H54 (cell line): ENCODE results near the gene TRIP6.
"Not testable (repeated sequence)": the region's sequence is repeated elsewhere in the genome, so short reads cannot be mapped to it uniquely, and the experiment has no call there.

Experiments used
- DNase-seq: peaks from one replicate; pipeline ENCODE4 v3.0.0; 2011; ENCODE audit warnings: low spot score, mixed read lengths; ENCODE audit not compliant: insufficient read length
- FAIRE-seq: peaks from 3 replicates; lab custom pipeline; 2011; peaks lifted over from hg19 to GRCh38; lab: Jason Lieb, UNC
- POLR2A ChIP-seq: IDR thresholded peaks from 2 replicates; pipeline ENCODE4 v1.6.1; 2011; ENCODE audit warnings: low read depth, mild to moderate bottlenecking, low read length

TRIP6 gene

GRCh38 chr7:100911484-100911883 is 44.3 kb downstream of the TRIP6 start:
- TF ChIP-seq POLR2A, result no peak
- DNase-seq (no peak), FAIRE-seq (no peak)

DNA sequence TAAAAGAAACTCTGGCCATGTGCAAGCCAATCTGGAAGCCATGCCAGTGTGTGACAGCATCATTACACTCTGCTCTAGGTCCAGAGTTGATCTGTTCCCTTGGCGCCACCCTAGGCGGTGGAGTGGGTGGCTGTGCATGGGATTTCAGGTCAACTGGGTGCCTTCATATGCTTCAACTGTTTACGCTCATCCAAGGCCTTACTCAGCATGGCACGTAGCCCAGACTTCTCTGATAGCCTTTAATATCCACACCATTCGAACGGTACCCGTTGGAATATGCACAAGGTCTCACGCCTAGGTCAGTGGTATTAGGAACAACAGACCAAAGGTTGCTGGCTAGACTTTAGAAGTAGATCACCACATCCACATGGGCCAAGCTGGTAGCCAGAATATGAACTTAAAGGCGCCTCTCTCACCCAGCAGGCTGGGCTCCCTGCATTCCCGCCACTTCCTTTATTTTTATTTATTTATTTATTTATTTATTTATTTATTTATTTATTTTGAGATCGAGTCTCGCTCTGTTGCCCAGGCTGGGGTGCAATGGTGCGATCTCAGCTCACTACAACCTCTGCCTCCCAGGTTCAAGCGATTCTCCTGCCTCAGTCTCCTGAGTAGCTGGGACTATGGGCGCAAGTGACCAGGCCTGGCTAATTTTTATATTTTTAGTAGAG is 47.2 kb downstream of the TRIP6 start:
- no peak for TF ChIP-seq POLR2A
- FAIRE-seq, result no peak
- no peak for DNase-seq

DNA sequence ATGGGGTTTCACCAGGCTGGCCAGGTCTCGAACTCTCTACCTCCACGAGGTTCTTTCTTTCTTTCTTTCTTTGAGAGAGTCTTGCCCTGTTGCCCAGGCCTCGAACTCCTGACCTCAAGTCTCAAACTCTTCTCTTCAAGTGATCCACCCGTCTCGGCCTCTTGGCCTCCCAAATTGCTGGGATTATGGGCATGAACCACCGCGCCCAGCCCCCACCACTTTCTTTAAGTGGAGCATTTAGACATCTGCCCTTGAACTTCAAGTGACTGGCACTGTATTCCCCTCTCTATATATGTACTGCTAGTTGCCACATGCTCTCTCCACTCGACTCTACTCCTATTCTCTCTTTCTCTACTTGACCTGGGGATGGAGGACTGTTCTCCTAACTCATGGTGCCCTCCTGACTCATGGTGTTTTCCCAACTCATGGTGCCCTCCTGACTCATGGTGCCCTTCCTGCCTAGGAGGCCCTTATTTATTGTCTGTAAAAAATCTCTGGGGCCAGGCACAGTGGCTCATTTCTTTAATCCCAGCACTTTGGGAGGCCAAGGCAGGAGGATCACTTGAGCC is 47.8 kb downstream of the TRIP6 start:
- no peak for TF ChIP-seq POLR2A
- no peak for FAIRE-seq
- peak; percentile 74 for DNase-seq

- DNase-seq, FAIRE-seq: not testable (repeated sequence)
These were observed 52.1 kb downstream of the TRIP6 start for GRCh38 chr7:100919335-100919734.

GRCh38 chr7:100919779-100920437 is 52.7 kb downstream of the TRIP6 start:
- FAIRE-seq, DNase-seq: not testable (repeated sequence)

DNA sequence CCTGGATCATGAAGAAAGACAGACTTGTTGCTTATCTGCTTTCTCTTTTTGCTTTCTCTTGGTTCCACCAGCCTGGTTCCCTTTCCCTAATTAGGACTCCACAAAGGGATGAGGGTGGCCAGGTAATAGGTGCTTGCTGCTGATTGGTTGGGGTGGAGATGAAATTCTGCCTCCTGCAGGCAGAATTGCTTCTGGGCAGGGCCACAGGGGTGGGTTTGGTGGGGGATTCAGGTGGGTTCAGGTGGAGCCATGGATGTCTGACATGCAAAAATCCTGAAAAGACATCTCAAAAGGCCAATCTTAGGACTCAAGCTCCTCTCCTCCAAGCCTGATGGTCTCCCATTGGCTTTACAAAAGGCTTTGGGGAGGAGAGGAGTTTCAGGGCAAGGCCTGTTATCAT is 53.9 kb downstream of the TRIP6 start:
- TF ChIP-seq POLR2A, result no peak
- FAIRE-seq (no peak), DNase-seq (no peak)
